IgD-negative memory B cell (primary cell): ENCODE data around the gene MMP20. TPM values are rescaled to one million over a fixed set of nuclear protein-coding genes. Genes with fewer than 3 reads are reported as not detected.
A peak's percentile ranks its signal among the peaks of the same experiment; 100 is the strongest.

ENCODE experiments used
- H3K27ac Mint-ChIP-seq, 3 donors: one replicate each; pipeline ENCODE4 v1.8.0; 2020 to 2022; ENCODE audit warnings: mild to moderate bottlenecking in 3 of 3, mixed read lengths in 3 of 3, moderate library complexity in 1 of 3
- H3K27me3 Mint-ChIP-seq: one replicate; pipeline ENCODE4 v1.8.0; 2021; ENCODE audit warnings: mixed read lengths
- H3K36me3 Mint-ChIP-seq: one replicate; pipeline ENCODE4 v1.8.0; 2020; ENCODE audit warnings: mild to moderate bottlenecking, mixed read lengths
- H3K4me1 Mint-ChIP-seq, 3 donors: one replicate each; pipeline ENCODE4 v1.8.0; 2020 to 2022; ENCODE audit warnings: mixed read lengths in 3 of 3, mild to moderate bottlenecking in 1 of 3
- H3K4me3 Mint-ChIP-seq, 4 donors: one replicate each; pipeline ENCODE4 v1.8.0; 2020 to 2022; ENCODE audit warnings: mild to moderate bottlenecking in 4 of 4, mixed read lengths in 4 of 4, moderate library complexity in 3 of 4
- H3K9me3 Mint-ChIP-seq, 3 donors: one replicate each; pipeline ENCODE4 v1.8.0; 2020 to 2021; ENCODE audit warnings: mixed read lengths in 3 of 3, mild to moderate bottlenecking in 1 of 3
- polyA plus RNA-seq: library from polyadenylated mRNA; unstranded; fragments of 300-500 nt; fragmentation: Illumina TruSeq; gene quantifications from one replicate; pipeline ENCODE4 v1.2.3, GENCODE V29; 2021

Gene MMP20
- polyA plus RNA-seq, 1 donor from 2014 or later: not detected

DNA sequence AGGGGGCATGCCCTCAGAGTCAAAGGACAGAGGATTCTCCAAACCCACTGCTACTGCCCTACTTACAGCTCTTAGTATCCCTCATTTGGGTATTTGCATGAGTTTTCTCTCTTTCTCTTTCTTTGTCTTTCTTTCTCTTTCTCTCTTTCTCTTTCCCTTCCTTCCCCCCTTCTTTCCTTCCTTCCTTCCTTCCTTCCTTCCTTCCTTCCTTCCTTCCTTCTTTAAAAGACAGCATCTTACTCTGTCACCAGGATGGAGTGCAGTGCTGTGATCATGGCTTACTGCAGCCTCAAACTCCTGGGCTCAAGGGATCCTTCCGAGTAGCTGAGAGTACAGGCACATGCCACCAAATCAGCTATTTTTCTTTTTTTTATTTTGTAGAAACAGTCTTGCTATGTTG lies 80.5 kb downstream of the MMP20 start:
- Mint-ChIP-seq H3K36me3 (no peaks in the 10 kb centered on the region), H3K4me3 (no peak overlapping the region), H3K27ac (no peak overlapping the region), H3K27me3 (no peaks in the 10 kb centered on the region), H3K4me1 (peaks cover 20 to 26% (median 22%) of the 10 kb centered on the region in 3 donors), H3K9me3 (no peaks in the 10 kb centered on the region)

DNA sequence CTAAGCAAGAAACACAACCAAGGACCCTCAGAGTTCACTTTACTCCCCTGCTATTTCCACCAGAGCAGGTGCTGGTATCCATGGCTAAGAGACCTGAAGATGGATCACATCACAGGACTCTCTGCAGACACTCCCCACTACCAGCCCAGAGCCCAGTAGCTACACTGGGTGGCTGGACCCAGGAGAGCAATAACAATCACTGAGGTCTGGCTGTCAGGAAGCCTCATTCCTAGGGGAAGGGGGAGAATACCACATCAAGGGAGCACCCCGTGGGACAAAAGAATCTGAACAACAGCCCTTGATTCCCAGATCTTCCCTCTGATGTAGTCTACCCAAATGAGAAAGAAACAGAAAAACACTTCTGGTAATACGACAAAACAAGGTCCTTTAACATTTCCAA lies 85.6 kb downstream of the MMP20 start:
- Mint-ChIP-seq H3K9me3 (no peaks in the 10 kb centered on the region), H3K4me3 (no peak overlapping the region), H3K36me3 (no peaks in the 10 kb centered on the region), H3K27ac (no peak overlapping the region), H3K4me1 (peaks cover 6 to 8% (median 7%) of the 10 kb centered on the region in 3 donors), H3K27me3 (peaks cover 6% of the 10 kb centered on the region)

DNA sequence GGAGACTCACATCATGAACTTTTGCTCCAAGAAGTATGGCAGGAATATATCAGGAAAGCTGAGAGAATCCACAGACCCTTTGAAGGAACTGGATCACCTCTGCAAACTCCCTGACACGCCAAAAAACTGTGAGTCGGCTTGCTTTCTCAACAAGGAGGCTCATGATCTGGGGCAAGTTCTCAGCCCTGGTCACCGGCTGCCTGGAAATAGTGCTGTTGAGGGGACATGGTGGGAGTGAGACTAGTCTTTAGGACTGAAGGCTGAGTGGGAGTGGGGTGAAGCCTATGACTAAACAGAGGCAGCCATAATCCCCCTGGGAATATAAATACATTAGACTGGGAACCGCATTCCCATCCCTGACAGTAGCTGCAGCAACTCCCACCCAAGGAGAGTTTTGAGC lies 86.2 kb downstream of the MMP20 start:
- Mint-ChIP-seq H3K27ac (no peak overlapping the region), H3K9me3 (no peaks in the 10 kb centered on the region), H3K4me3 (no peak overlapping the region), H3K27me3 (peaks cover 6% of the 10 kb centered on the region), H3K36me3 (no peaks in the 10 kb centered on the region), H3K4me1 (peaks cover 8 to 10% (median 10%) of the 10 kb centered on the region in 3 donors)

DNA sequence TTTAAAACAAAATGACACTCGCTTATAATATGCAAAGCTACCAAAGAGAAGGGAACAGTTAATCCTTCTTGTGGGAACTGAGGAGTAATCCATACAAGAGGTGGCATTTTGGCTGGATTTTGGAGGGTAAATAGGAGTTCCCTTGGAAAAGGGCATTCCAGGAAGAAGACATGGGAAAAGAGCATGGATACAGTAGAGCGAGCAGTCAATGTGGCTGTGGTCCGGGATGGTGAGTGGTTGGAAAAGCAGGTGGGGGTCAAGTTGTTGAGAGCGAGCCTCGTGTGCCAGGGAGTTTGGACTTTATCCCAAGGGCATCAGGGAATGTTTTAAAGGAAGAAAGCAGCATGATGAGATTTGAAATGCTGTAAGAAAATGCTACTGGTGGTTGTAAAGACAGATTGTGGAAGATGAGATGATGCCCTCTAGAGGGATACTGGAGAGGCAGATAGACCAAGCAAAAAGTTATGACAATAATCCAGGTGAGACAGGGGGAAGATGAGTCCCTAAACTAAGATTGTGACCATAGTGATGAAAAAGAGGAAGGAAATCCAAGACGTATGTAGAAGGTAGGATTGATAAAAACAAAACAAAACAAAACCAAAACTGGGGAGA lies 90.8 kb downstream of the MMP20 start:
- Mint-ChIP-seq H3K27me3 (peaks cover 8% of the 10 kb centered on the region), H3K27ac (no peak overlapping the region), H3K4me3 (peak overlapping the region in 1 of 4 donors; percentile 36), H3K4me1 (peaks cover 6 to 12% (median 6%) of the 10 kb centered on the region in 3 donors), H3K9me3 (no peaks in the 10 kb centered on the region), H3K36me3 (no peaks in the 10 kb centered on the region)

GRCh38 chr11:102530558-102530957 lies 94.6 kb downstream of the MMP20 start, which contains the start of gene MMP7:
TSS of gene MMP7 (minus strand) at chr11:102530747. CDS start at chr11:102530700, 47 bp downstream.
- Mint-ChIP-seq H3K9me3 (no peaks in the 10 kb centered on the region), H3K36me3 (no peaks in the 10 kb centered on the region), H3K4me1 (peaks cover 6 to 12% (median 6%) of the 10 kb centered on the region in 3 donors), H3K4me3 (peak within 1 kb of the TSS in 2 of 4 donors; percentile 25 to 27), H3K27me3 (peaks cover 5% of the 10 kb centered on the region), H3K27ac (no peak within 1 kb of the TSS)

- no peak overlapping the region for H3K27ac Mint-ChIP-seq
- peaks cover 2% of the 10 kb centered on the region for H3K27me3 Mint-ChIP-seq
- H3K9me3 Mint-ChIP-seq: no peaks in the 10 kb centered on the region
- peaks cover 0 to 5% (median 0%) of the 10 kb centered on the region in 3 donors for H3K4me1 Mint-ChIP-seq
- H3K36me3 Mint-ChIP-seq: no peaks in the 10 kb centered on the region
- no peak overlapping the region for H3K4me3 Mint-ChIP-seq
Measured at GRCh38 chr11:102528618-102529017, 96.5 kb downstream of the MMP20 start.

GRCh38 chr11:102527684-102528083 lies 97.4 kb downstream of the MMP20 start:
- Mint-ChIP-seq H3K36me3 (no peaks in the 10 kb centered on the region), H3K4me3 (no peak overlapping the region), H3K27ac (no peak overlapping the region), H3K4me1 (peaks cover 2 to 11% (median 2%) of the 10 kb centered on the region in 3 donors), H3K27me3 (peaks cover 2% of the 10 kb centered on the region), H3K9me3 (no peaks in the 10 kb centered on the region)

GRCh38 chr11:102527041-102527440 lies 98.1 kb downstream of the MMP20 start:
- Mint-ChIP-seq H3K36me3 (no peaks in the 10 kb centered on the region), H3K27ac (no peak overlapping the region), H3K4me3 (no peak overlapping the region), H3K27me3 (peaks cover 2% of the 10 kb centered on the region), H3K4me1 (peaks cover 5 to 17% (median 7%) of the 10 kb centered on the region in 3 donors), H3K9me3 (no peaks in the 10 kb centered on the region)

Other genes with a start within 250 kb of the MMP20 start
- gene TMEM123, start 172.6 kb downstream of the MMP20 start, polyA plus RNA-seq: 179 TPM
- not detected for gene MMP7, start 94.6 kb downstream of the MMP20 start, polyA plus RNA-seq
- not detected for gene MMP27, start 80.4 kb upstream of the MMP20 start, polyA plus RNA-seq
- gene MMP8, start 99.6 kb upstream of the MMP20 start, polyA plus RNA-seq: not detected
- gene MMP10, start 155.3 kb upstream of the MMP20 start, polyA plus RNA-seq: not detected
- not detected for gene MMP1, start 172.8 kb upstream of the MMP20 start, polyA plus RNA-seq
- gene MMP3, start 218.3 kb upstream of the MMP20 start, polyA plus RNA-seq: not detected
- not detected for gene MMP12, start 249.7 kb upstream of the MMP20 start, polyA plus RNA-seq